Esophagus squamous epithelium (tissue), 5 donors: ENCODE data around the gene ELMO1. TPM values are rescaled to one million over a fixed set of nuclear protein-coding genes. Genes with fewer than 3 reads are reported as not detected.

Experiments used
- DNase-seq: peaks from one replicate; lab custom pipeline; 2025; lab: John Stamatoyannopoulos, UW
- H3K27ac ChIP-seq, 4 donors: fragments of 200-600 bp; sonication (generic); one replicate each; pipeline ENCODE4 v1.5.1; 2016 to 2019; ENCODE audit warnings: mild to moderate bottlenecking in 1 of 4
- H3K27me3 ChIP-seq, 4 donors: fragments of 200-600 bp; sonication (generic); 1 replicate in 3 of 4; 2 replicates in 1 of 4; pipeline versions ENCODE4 v1.5.1 to v1.6.0; 2017 to 2021; ENCODE audit warnings: antibody characterized with exemption in 1 of 4
- H3K36me3 ChIP-seq, 3 donors: fragments of 200-600 bp; sonication (generic); one replicate each; pipeline ENCODE4 v1.5.1; 2016 to 2019
- H3K4me1 ChIP-seq, 3 donors: fragments of 200-600 bp; sonication (generic); one replicate each; pipeline ENCODE4 v1.5.1; 2017 to 2019
- H3K4me3 ChIP-seq, 4 donors: fragments of 200-600 bp; sonication (generic); 1 replicate in 3 of 4; 2 replicates in 1 of 4; pipeline ENCODE4 v1.5.1; 2016 to 2019; ENCODE audit warnings: mild to moderate bottlenecking in 2 of 4, moderate library complexity in 1 of 4
- H3K9me3 ChIP-seq, 3 donors: fragments of 200-600 bp; sonication (generic); one replicate each; pipeline ENCODE4 v1.5.1; 2016 to 2019
- CTCF ChIP-seq, 6 experiments: fragments of 450-650 bp in 4 of 6; fragments of 200-600 bp in 2 of 6; sonication (generic) in 2 of 6; IDR thresholded peaks; one replicate each; pipeline ENCODE4 v1.5.1; 2016 to 2019; ENCODE audit warnings: antibody characterized with exemption in 6 of 6, mild to moderate bottlenecking in 4 of 6, moderate library complexity in 4 of 6
- POLR2A ChIP-seq, 4 donors: fragments of 450-650 bp; IDR thresholded peaks; one replicate each; pipeline ENCODE4 v1.6.1; 2017; ENCODE audit warnings: antibody characterized with exemption in 4 of 4, mild to moderate bottlenecking in 4 of 4, moderate library complexity in 3 of 4
- WGBS, 2 donors: methylation state at CpG; one replicate each; pipeline ENCODE4 v1.1.5; 2018; 5-methylcytosine and 5-hydroxymethylcytosine counted together
- intact Hi-C: fragments of 100-400 bp; cut with DNase I; formaldehyde crosslinking; loops from one replicate; pipeline ENCODE4 v1.15.0; 2022
- total RNA-seq, 4 donors: library from RNA; depleted of rRNA; stranded (reverse); fragments of >200 nt; gene quantifications; one replicate each; pipeline ENCODE4 v1.1.0, GENCODE V29; 2016
- donor health status: DM: yes; HTN: yes; CAD: no.

The ELMO1 gene
- total RNA-seq, 4 donors from 2014 or later: 0.68 to 36.6 (median 11.8) TPM

GRCh38 chr7:37393476-37393875 lies 55.2 kb downstream of the ELMO1 start:
- Histone ChIP-seq H3K4me3 (no peak overlapping the region), H3K27me3 (no peaks in the 10 kb centered on the region), H3K36me3 (no peaks in the 10 kb centered on the region), H3K9me3 (no peaks in the 10 kb centered on the region), H3K27ac (no peak overlapping the region), H3K4me1 (peaks cover 0 to 33% (median 7%) of the 10 kb centered on the region in 3 donors)
- TF ChIP-seq CTCF (IDR thresholded peaks at IDR 0.05): no peak
- TF ChIP-seq POLR2A (IDR thresholded peaks at IDR 0.05): no peak
- no peak for DNase-seq
- 77 to 85% methylated on average over 1 of the region's 1 CpG for WGBS, 2 donors
- intact Hi-C loops: no loop called here

- 14 to 25% methylated on average over 1 of the region's 1 CpG for WGBS, 2 donors
- DNase-seq: no peak
- intact Hi-C loops: no loop called here
- Histone ChIP-seq H3K4me3 (no peak overlapping the region), H3K27me3 (no peaks in the 10 kb centered on the region), H3K9me3 (no peaks in the 10 kb centered on the region), H3K27ac (peak overlapping the region in 3 of 4 donors; percentile 6 to 69 (median 55)), H3K36me3 (no peaks in the 10 kb centered on the region), H3K4me1 (peaks cover 0 to 33% (median 9%) of the 10 kb centered on the region in 3 donors)
- no peak for TF ChIP-seq CTCF (IDR thresholded peaks at IDR 0.05)
- TF ChIP-seq POLR2A (IDR thresholded peaks at IDR 0.05): no peak
These were observed 56.0 kb downstream of the ELMO1 start for GRCh38 chr7:37392673-37393017.

GRCh38 chr7:37391791-37392672 lies 56.6 kb downstream of the ELMO1 start:
- WGBS, 2 donors: 52 to 57% methylated on average over 9 to 10 of the region's 10 CpGs
- Histone ChIP-seq H3K4me3 (no peak overlapping the region), H3K27ac (peak overlapping the region in 3 of 4 donors; percentile 17 to 69 (median 55)), H3K9me3 (no peaks in the 10 kb centered on the region), H3K4me1 (peaks cover 0 to 33% (median 9%) of the 10 kb centered on the region in 3 donors), H3K27me3 (no peaks in the 10 kb centered on the region), H3K36me3 (no peaks in the 10 kb centered on the region)
- no peak for DNase-seq
- intact Hi-C loops: no loop called here
- TF ChIP-seq POLR2A (IDR thresholded peaks at IDR 0.05) (no peak), CTCF (IDR thresholded peaks at IDR 0.05) (no peak)

GRCh38 chr7:37390114-37390513 lies 58.5 kb downstream of the ELMO1 start:
- intact Hi-C loops: no loop called here
- no peak for DNase-seq
- no peaks in the 10 kb centered on the region for H3K36me3 ChIP-seq
- H3K9me3 ChIP-seq: no peaks in the 10 kb centered on the region
- no peaks in the 10 kb centered on the region for H3K27me3 ChIP-seq
- WGBS, 2 donors: 72 to 74% methylated on average over 5 to 8 of the region's 8 CpGs
- H3K4me3 ChIP-seq: no peak overlapping the region
- peaks cover 0 to 36% (median 9%) of the 10 kb centered on the region in 3 donors for H3K4me1 ChIP-seq
- TF ChIP-seq CTCF (IDR thresholded peaks at IDR 0.05): no peak
- no peak for TF ChIP-seq POLR2A (IDR thresholded peaks at IDR 0.05)
- H3K27ac ChIP-seq: no peak overlapping the region

GRCh38 chr7:37388811-37389210 lies 59.9 kb downstream of the ELMO1 start:
- no peaks in the 10 kb centered on the region for H3K9me3 ChIP-seq
- H3K27ac ChIP-seq: peak overlapping the region in 3 of 4 donors; percentile 2 to 27 (median 11)
- no peaks in the 10 kb centered on the region for H3K36me3 ChIP-seq
- WGBS, 2 donors: 65 to 78% methylated on average over 4 of the region's 4 CpGs
- intact Hi-C loops: no loop called here
- TF ChIP-seq CTCF (IDR thresholded peaks at IDR 0.05): no peak
- no peak for TF ChIP-seq POLR2A (IDR thresholded peaks at IDR 0.05)
- no peaks in the 10 kb centered on the region for H3K27me3 ChIP-seq
- no peak for DNase-seq
- H3K4me3 ChIP-seq: no peak overlapping the region
- H3K4me1 ChIP-seq: peaks cover 0 to 38% (median 9%) of the 10 kb centered on the region in 3 donors
